ENCODE results near the gene GRM7. TPM values are rescaled to one million over a fixed set of nuclear protein-coding genes. Genes with fewer than 3 reads are reported as not detected.

GRM7 gene
- total RNA-seq, 6 experiments from 2014 or later: not detected

DNA sequence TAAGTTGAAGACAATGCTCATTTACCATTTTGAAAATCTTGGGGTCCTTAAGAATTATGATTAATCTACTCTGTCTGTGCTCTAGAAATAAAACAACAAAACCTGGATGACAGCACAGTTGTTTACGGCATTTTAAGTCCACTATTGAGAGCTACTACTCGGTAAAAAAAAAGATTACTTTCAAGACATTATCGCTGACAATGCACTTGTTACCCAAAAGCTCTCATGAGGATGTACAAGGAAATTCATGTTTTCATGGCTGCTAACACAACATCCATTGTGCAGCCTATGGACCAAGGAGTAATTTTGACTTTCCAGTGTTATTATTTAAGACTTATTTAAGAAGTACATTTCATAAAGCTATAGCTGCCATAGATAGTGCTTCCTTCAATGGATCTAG, 221.3 kb downstream of the GRM7 start:
- Mint-ChIP-seq H3K9me3 (peaks cover 27% of the 10 kb centered on the region), H3K27me3 (ENCODE audit: insufficient read depth) (no peaks in the 10 kb centered on the region), H3K4me1 (ENCODE audit: low read depth) (no peaks in the 10 kb centered on the region), H3K27ac (no peak overlapping the region), H3K36me3 (ENCODE audit: low read depth) (no peaks in the 10 kb centered on the region), H3K4me3 (no peak overlapping the region)
- TF ChIP-seq, protein P1, sequence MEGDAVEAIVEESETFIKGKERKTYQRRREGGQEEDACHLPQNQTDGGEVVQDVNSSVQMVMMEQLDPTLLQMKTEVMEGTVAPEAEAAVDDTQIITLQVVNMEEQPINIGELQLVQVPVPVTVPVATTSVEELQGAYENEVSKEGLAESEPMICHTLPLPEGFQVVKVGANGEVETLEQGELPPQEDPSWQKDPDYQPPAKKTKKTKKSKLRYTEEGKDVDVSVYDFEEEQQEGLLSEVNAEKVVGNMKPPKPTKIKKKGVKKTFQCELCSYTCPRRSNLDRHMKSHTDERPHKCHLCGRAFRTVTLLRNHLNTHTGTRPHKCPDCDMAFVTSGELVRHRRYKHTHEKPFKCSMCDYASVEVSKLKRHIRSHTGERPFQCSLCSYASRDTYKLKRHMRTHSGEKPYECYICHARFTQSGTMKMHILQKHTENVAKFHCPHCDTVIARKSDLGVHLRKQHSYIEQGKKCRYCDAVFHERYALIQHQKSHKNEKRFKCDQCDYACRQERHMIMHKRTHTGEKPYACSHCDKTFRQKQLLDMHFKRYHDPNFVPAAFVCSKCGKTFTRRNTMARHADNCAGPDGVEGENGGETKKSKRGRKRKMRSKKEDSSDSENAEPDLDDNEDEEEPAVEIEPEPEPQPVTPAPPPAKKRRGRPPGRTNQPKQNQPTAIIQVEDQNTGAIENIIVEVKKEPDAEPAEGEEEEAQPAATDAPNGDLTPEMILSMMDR (IDR thresholded peaks at IDR 0.05): no peak
- no peak for DNase-seq

- Mint-ChIP-seq H3K27ac (no peak overlapping the region), H3K36me3 (ENCODE audit: low read depth) (no peaks in the 10 kb centered on the region), H3K4me1 (ENCODE audit: low read depth) (no peaks in the 10 kb centered on the region), H3K4me3 (no peak overlapping the region), H3K27me3 (ENCODE audit: insufficient read depth) (no peaks in the 10 kb centered on the region), H3K9me3 (peaks cover 43% of the 10 kb centered on the region)
- TF ChIP-seq, protein P1 (IDR thresholded peaks at IDR 0.05): no peak
- DNase-seq: no peak
These were observed 225.5 kb downstream of the GRM7 start for GRCh38 chr3:7086417-7086816.

GRCh38 chr3:7095116-7095515, 234.2 kb downstream of the GRM7 start:
- DNase-seq: no peak
- Mint-ChIP-seq H3K4me3 (no peak overlapping the region), H3K27me3 (ENCODE audit: insufficient read depth) (no peaks in the 10 kb centered on the region), H3K27ac (no peak overlapping the region), H3K36me3 (ENCODE audit: low read depth) (no peaks in the 10 kb centered on the region), H3K9me3 (peaks cover 26% of the 10 kb centered on the region), H3K4me1 (ENCODE audit: low read depth) (no peaks in the 10 kb centered on the region)
- TF ChIP-seq, protein P1 (IDR thresholded peaks at IDR 0.05): no peak

- Mint-ChIP-seq H3K27me3 (ENCODE audit: insufficient read depth) (no peaks in the 10 kb centered on the region), H3K27ac (no peak overlapping the region), H3K4me1 (ENCODE audit: low read depth) (no peaks in the 10 kb centered on the region), H3K4me3 (no peak overlapping the region), H3K36me3 (ENCODE audit: low read depth) (no peaks in the 10 kb centered on the region), H3K9me3 (peaks cover 33% of the 10 kb centered on the region)
- no peak for DNase-seq
- TF ChIP-seq, protein P1 (IDR thresholded peaks at IDR 0.05): no peak
These were observed 239.2 kb downstream of the GRM7 start for GRCh38 chr3:7100136-7100535.

GRCh38 chr3:7106635-7107034, 245.7 kb downstream of the GRM7 start:
- no peaks in the 10 kb centered on the region for H3K4me1 Mint-ChIP-seq (ENCODE audit: low read depth)
- H3K27me3 Mint-ChIP-seq (ENCODE audit: insufficient read depth): peaks cover 2% of the 10 kb centered on the region; the same call in 1 of the 2 replicates
- H3K27ac Mint-ChIP-seq: no peak overlapping the region
- no peaks in the 10 kb centered on the region for H3K36me3 Mint-ChIP-seq (ENCODE audit: low read depth)
- TF ChIP-seq, protein P1 (IDR thresholded peaks at IDR 0.05): no peak
- DNase-seq: no peak
- H3K9me3 Mint-ChIP-seq: peaks cover 48% of the 10 kb centered on the region
- no peak overlapping the region for H3K4me3 Mint-ChIP-seq

DNA sequence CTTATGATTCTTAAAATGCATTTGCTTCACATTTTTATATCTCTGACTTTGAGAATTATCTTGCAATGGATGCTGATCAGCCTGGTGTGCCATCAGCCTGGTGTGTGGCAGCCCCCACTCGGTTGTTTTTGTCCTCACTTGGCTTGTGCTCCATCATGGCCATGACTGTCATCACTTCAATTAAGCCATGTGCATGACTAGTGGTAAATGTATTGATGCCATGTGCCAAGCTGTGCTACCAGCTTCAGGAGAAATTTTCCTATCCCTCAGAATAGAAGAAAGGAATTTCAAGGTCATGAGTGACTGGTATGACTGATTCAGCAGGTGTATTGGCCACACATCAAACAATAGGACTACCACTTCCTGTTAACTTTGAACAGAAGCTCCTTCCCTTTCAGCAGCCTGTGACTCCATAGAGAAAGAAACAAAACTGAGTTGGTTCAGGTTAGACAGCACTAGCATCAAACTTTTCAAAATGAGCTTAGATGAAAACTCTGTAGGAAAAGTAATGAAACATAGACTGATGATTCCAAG, 251.7 kb downstream of the GRM7 start:
- H3K27me3 Mint-ChIP-seq (ENCODE audit: insufficient read depth): peaks cover 2% of the 10 kb centered on the region; the same call in 1 of the 2 replicates
- H3K27ac Mint-ChIP-seq: no peak overlapping the region
- H3K4me1 Mint-ChIP-seq (ENCODE audit: low read depth): no peaks in the 10 kb centered on the region
- TF ChIP-seq, protein P1 (IDR thresholded peaks at IDR 0.05): no peak
- peaks cover 48% of the 10 kb centered on the region for H3K9me3 Mint-ChIP-seq
- DNase-seq: no peak
- H3K4me3 Mint-ChIP-seq: no peak overlapping the region
- H3K36me3 Mint-ChIP-seq (ENCODE audit: low read depth): no peaks in the 10 kb centered on the region

All from HFFc6 (cell line).